ENCODE data around the gene COL5A1. TPM values are rescaled to one million over a fixed set of nuclear protein-coding genes. Genes with fewer than 3 reads are reported as not detected.

COL5A1 gene
- total and polyA plus RNA-seq, 11 donors, result 7.6 to 91.3 (median 13.4) TPM

GRCh38 chr9:134730011-134730760 is 88.6 kb downstream of the COL5A1 start:
- TF ChIP-seq POLR2A (IDR thresholded peaks at IDR 0.05) (no peak), CTCF (IDR thresholded peaks at IDR 0.05) (no peak)
- intact Hi-C loops (cut with DNase I), result loop anchor here in 2 of 10 donors (10.0 kb wide), 1 partner anchor 555 kb away; no protein-coding TSS in a partner anchor
- Histone ChIP-seq H3K4me3 (no peak overlapping the region), H3K4me1 (peaks cover 0 to 52% (median 11%) of the 10 kb centered on the region in 12 donors), H3K27ac (peak overlapping the region in 10 of 12 donors; percentile 17 to 87 (median 50)), H3K9me3 (no peaks in the 10 kb centered on the region), H3K36me3 (peaks cover 0 to 21% (median 0%) of the 10 kb centered on the region in 9 donors), H3K27me3 (no peaks in the 10 kb centered on the region)
- ATAC-seq (peak in 3 of 4 donors; percentile 47 to 57 (median 56)), DNase-seq (peak in 2 of 5 donors; percentile 62 to 72)
- 84 to 92% (median 86%) methylated on average over 20 to 23 of the region's 23 CpGs for WGBS, 4 donors

GRCh38 chr9:134730761-134731496 is 89.3 kb downstream of the COL5A1 start:
- no peak overlapping the region for H3K4me3 ChIP-seq
- ATAC-seq (peak in 2 of 4 donors; percentile 1 to 5), DNase-seq (peak in 1 of 5 donors; percentile 33)
- H3K27ac ChIP-seq, result peak overlapping the region in 9 of 12 donors; percentile 39 to 87 (median 51)
- no peaks in the 10 kb centered on the region for H3K9me3 ChIP-seq
- H3K27me3 ChIP-seq, result no peaks in the 10 kb centered on the region
- WGBS, 4 donors, result 83 to 92% (median 86%) methylated on average over 6 to 22 of the region's 22 CpGs
- peaks cover 0 to 58% (median 15%) of the 10 kb centered on the region in 12 donors for H3K4me1 ChIP-seq
- intact Hi-C loops (cut with DNase I), result loop anchor here in 2 of 10 donors (10.0 kb wide), 1 partner anchor 556 kb away; no protein-coding TSS in a partner anchor
- H3K36me3 ChIP-seq, result peaks cover 0 to 21% (median 0%) of the 10 kb centered on the region in 9 donors
- TF ChIP-seq CTCF (IDR thresholded peaks at IDR 0.05) (no peak), POLR2A (IDR thresholded peaks at IDR 0.05) (no peak)

GRCh38 chr9:134731497-134732391 is 90.1 kb downstream of the COL5A1 start:
- WGBS, 4 donors, result 94 to 97% (median 95%) methylated on average over 45 of the region's 45 CpGs
- Histone ChIP-seq H3K27ac (peak overlapping the region in 8 of 12 donors; percentile 39 to 90 (median 58)), H3K27me3 (no peaks in the 10 kb centered on the region), H3K4me1 (peaks cover 0 to 66% (median 18%) of the 10 kb centered on the region in 12 donors), H3K36me3 (peaks cover 0 to 21% (median 0%) of the 10 kb centered on the region in 9 donors), H3K9me3 (no peaks in the 10 kb centered on the region), H3K4me3 (no peak overlapping the region)
- TF ChIP-seq POLR2A (IDR thresholded peaks at IDR 0.05), result no peak
- TF ChIP-seq CTCF (IDR thresholded peaks at IDR 0.05), result no peak
- intact Hi-C loops (cut with DNase I), result loop anchor here in 2 of 10 donors (10.0 kb wide), 1 partner anchor 557 kb away; no protein-coding TSS in a partner anchor
- ATAC-seq (no peak), DNase-seq (no peak)

Data from heart left ventricle (tissue), 16 donors.